IMR-90 (cell line): ENCODE measurements around the gene STX8. TPM values are rescaled to one million over a fixed set of nuclear protein-coding genes. Genes with fewer than 3 reads are reported as not detected.

Source experiments
- ATAC-seq: fragments of 200-7000 bp; cut with Tn5 transposase; 2 replicates; pipeline ENCODE4 v1.9.1; 2020; ENCODE audit warnings: low read depth, mild to moderate bottlenecking, moderate library complexity
- BruUV-seq: library from RNA; stranded (reverse); fragments of 400-500 nt; replicated peaks from 2 replicates; lab custom pipeline; 2021; lab: Mats Ljungman, UMichigan
- CTCF ChIA-PET: fragments of 300-600 bp; formaldehyde crosslinking; extraction: SDS; loops from one replicate; lab custom pipeline; 2021; ENCODE audit warnings: antibody characterized with exemption; lab: Yijun Ruan, JAX
- POLR2A ChIA-PET: fragments of 300-600 bp; sonication (Branson Sonifier 250); formaldehyde crosslinking; loops from one replicate; lab custom pipeline; 2022; ENCODE audit warnings: antibody characterized with exemption; ENCODE audit not compliant: unreplicated experiment; lab: Charles Lee
- DNase-seq: peaks from one replicate; pipeline ENCODE4 v3.0.0; 2013
- H2AFZ ChIP-seq: replicated peaks from 2 replicates; pipeline ENCODE3; 2013; ENCODE audit warnings: low read length, mild to moderate bottlenecking; ENCODE audit not compliant: poor library complexity
- H2AK5ac ChIP-seq: 2 replicates; pipeline ENCODE4 v1.6.1; 2013; ENCODE audit warnings: low read depth, low read length, inconsistent platforms
- H2AK9ac ChIP-seq: replicated peaks from 2 replicates; pipeline ENCODE3; 2013; ENCODE audit warnings: mild to moderate bottlenecking, low read depth, low read length, moderate library complexity; ENCODE audit not compliant: poor library complexity
- H2BK120ac ChIP-seq: 2 replicates; pipeline ENCODE4 v1.6.1; 2013; ENCODE audit warnings: low read depth, low read length, inconsistent platforms
- H2BK15ac ChIP-seq: 3 replicates; pipeline ENCODE4 v1.6.1; 2013; ENCODE audit warnings: low read depth, low read length, inconsistent platforms
- H2BK20ac ChIP-seq: 2 replicates; pipeline ENCODE4 v1.6.1; 2013; ENCODE audit warnings: low read depth, mild to moderate bottlenecking, inconsistent platforms, low read length, moderate library complexity
- H2BK5ac ChIP-seq: 2 replicates; pipeline ENCODE4 v1.6.1; 2013; ENCODE audit warnings: mild to moderate bottlenecking, low read depth, low read length, inconsistent platforms; ENCODE audit not compliant: poor library complexity, severe bottlenecking
- H3K14ac ChIP-seq: replicated peaks from 2 replicates; pipeline ENCODE4 v1.6.1; 2013; ENCODE audit warnings: low read depth, low read length, inconsistent platforms
- H3K18ac ChIP-seq: 2 replicates; pipeline ENCODE4 v1.6.1; 2013; ENCODE audit warnings: low read depth, low read length, control low read depth
- H3K23ac ChIP-seq: 2 replicates; pipeline ENCODE4 v1.6.1; 2013; ENCODE audit warnings: low read depth, low read length, inconsistent platforms
- H3K27ac ChIP-seq: 2 replicates; pipeline ENCODE4 v1.5.1; 2013; ENCODE audit warnings: mild to moderate bottlenecking, control low read depth, low read length; ENCODE audit not compliant: insufficient read depth
- H3K27me3 ChIP-seq: 2 replicates; pipeline ENCODE4 v1.6.1; 2013; ENCODE audit warnings: low read length; ENCODE audit not compliant: control insufficient read depth, insufficient read depth
- H3K36me3 ChIP-seq: 2 replicates; pipeline ENCODE4 v1.6.1; 2013; ENCODE audit warnings: low read length, mixed read lengths; ENCODE audit not compliant: control insufficient read depth, insufficient read depth
- H3K4ac ChIP-seq: 2 replicates; pipeline ENCODE4 v1.6.1; 2013; ENCODE audit warnings: low read depth, low read length, inconsistent platforms
- H3K4me1 ChIP-seq: 2 replicates; pipeline ENCODE4 v1.6.1; 2013; ENCODE audit warnings: low read length, mixed read lengths; ENCODE audit not compliant: control insufficient read depth, insufficient read depth
- H3K4me2 ChIP-seq: 2 replicates; pipeline ENCODE4 v1.6.1; 2013; ENCODE audit warnings: low read depth, mild to moderate bottlenecking, control low read depth, low read length, moderate library complexity
- H3K4me3 ChIP-seq: 2 replicates; pipeline ENCODE4 v1.5.1; 2013; ENCODE audit warnings: low read depth, mild to moderate bottlenecking, control low read depth, low read length, moderate library complexity; ENCODE audit not compliant: insufficient read depth
- H3K56ac ChIP-seq: 2 replicates; pipeline ENCODE4 v1.6.1; 2013; ENCODE audit warnings: low read length, inconsistent platforms; ENCODE audit not compliant: insufficient read depth; ENCODE audit errors: extremely low read depth
- H3K79me1 ChIP-seq, 2 experiments: 2 replicates each; pipeline ENCODE4 v1.6.1; 2013; ENCODE audit warnings: low read length in 2 of 2, inconsistent platforms in 1 of 2, low read depth in 1 of 2
- H3K9ac ChIP-seq: 2 replicates; pipeline ENCODE4 v1.6.1; 2013; ENCODE audit warnings: low read depth, low read length, control low read depth
- H3K9me1 ChIP-seq: 2 replicates; pipeline ENCODE4 v1.6.1; 2013; ENCODE audit warnings: low read length, inconsistent platforms; ENCODE audit not compliant: insufficient read depth
- H3K9me3 ChIP-seq: 2 replicates; pipeline ENCODE4 v1.6.1; 2013; ENCODE audit warnings: low read length; ENCODE audit not compliant: control insufficient read depth, insufficient read depth
- H4K20me1 ChIP-seq: 2 replicates; pipeline ENCODE4 v1.6.1; 2013; ENCODE audit warnings: low read length, inconsistent platforms; ENCODE audit not compliant: insufficient read depth
- H4K5ac ChIP-seq: 2 replicates; pipeline ENCODE4 v1.6.1; 2013; ENCODE audit warnings: mild to moderate bottlenecking, low read depth, low read length, control low read depth
- H4K8ac ChIP-seq, 2 experiments: 2 replicates each; pipeline ENCODE4 v1.6.1; 2013; ENCODE audit warnings: low read depth in 2 of 2, low read length in 2 of 2, control low read depth in 1 of 2, inconsistent platforms in 1 of 2
- H4K91ac ChIP-seq: 2 replicates; pipeline ENCODE4 v1.6.1; 2013; ENCODE audit warnings: low read depth, low read length, inconsistent platforms; ENCODE audit not compliant: insufficient read depth
- CEBPB ChIP-seq: IDR thresholded peaks from 2 replicates; pipeline ENCODE4 v1.6.1; 2012; ENCODE audit warnings: low read depth, low read length, improper control_type of control experiment
- CHD1 ChIP-seq: IDR thresholded peaks from 2 replicates; pipeline ENCODE4 v1.6.1; 2012; ENCODE audit warnings: low read depth, low read length, improper control_type of control experiment
- ELK1 ChIP-seq: fragments of 150-350 bp; IDR thresholded peaks from 2 replicates; pipeline ENCODE4 v1.6.1; 2016; ENCODE audit warnings: low read depth, mild to moderate bottlenecking, low read length, moderate library complexity, borderline replicate concordance
- MAZ ChIP-seq: IDR thresholded peaks from 2 replicates; pipeline ENCODE4 v1.6.1; 2012; ENCODE audit warnings: low read depth, mild to moderate bottlenecking, low read length, improper control_type of control experiment, moderate library complexity, borderline replicate concordance
- MXI1 ChIP-seq: IDR thresholded peaks from 2 replicates; pipeline ENCODE4 v1.6.1; 2012; ENCODE audit warnings: low read depth, mild to moderate bottlenecking, low read length, moderate library complexity, borderline replicate concordance
- NFE2L2 ChIP-seq: fragments of 150-350 bp; IDR thresholded peaks from 2 replicates; pipeline ENCODE4 v1.6.1; 2016; ENCODE audit warnings: low read depth, mild to moderate bottlenecking, low read length
- RAD21 ChIP-seq: IDR thresholded peaks from 2 replicates; pipeline ENCODE4 v1.6.1; 2012; ENCODE audit warnings: low read length, improper control_type of control experiment
- RCOR1 ChIP-seq: IDR thresholded peaks from 2 replicates; pipeline ENCODE4 v1.6.1; 2012; ENCODE audit warnings: mild to moderate bottlenecking, low read length, improper control_type of control experiment; ENCODE audit not compliant: insufficient replicate concordance
- USF2 ChIP-seq: fragments of 150-350 bp; IDR thresholded peaks from 2 replicates; pipeline ENCODE4 v1.6.1; 2017; ENCODE audit warnings: mild to moderate bottlenecking, antibody characterized with exemption, low read length, low read depth
- whole genome bisulfite sequencing, 2 experiments: methylation state at CpG; one replicate each; pipeline versions ENCODE4 v1.1.5 to v1.1.7; 2013; ENCODE audit warnings: missing lambda C conversion rate in 2 of 2; ENCODE audit not compliant: insufficient read length in 1 of 2; ENCODE audit errors: extremely low coverage in 2 of 2; 5-methylcytosine and 5-hydroxymethylcytosine counted together
- dilution Hi-C: fragments of 300-500 bp; cut with HindIII; formaldehyde crosslinking; loops from one replicate; pipeline ENCODE4 v1.14.3; 2018; ENCODE audit warnings: low sequenced_read_pairs; ENCODE audit not compliant: unreplicated experiment
- in situ Hi-C: fragments of 300-500 bp; cut with MboI; formaldehyde crosslinking; loops from 3 replicates; pipeline ENCODE4 v1.14.3; 2019; ENCODE audit warnings: low sequenced_read_pairs, inconsistent platforms, mixed read lengths
- intact Hi-C: fragments of 100-400 bp; cut with micrococcal nuclease; formaldehyde crosslinking; loops from 2 replicates; pipeline ENCODE4 v1.10.0; 2022
- polyA plus RNA-seq, 3 experiments: library from polyadenylated mRNA; depleted of rRNA; stranded (reverse); fragments of >200 nt; gene quantifications; 2 replicates each; pipeline ENCODE4 v1.2.3, GENCODE V29; 2012; ENCODE audit warnings: low replicate concordance in 1 of 3
- total RNA-seq: library from RNA; depleted of rRNA; stranded (reverse); fragments of >200 nt; gene quantifications from 2 replicates; pipeline ENCODE4 v1.2.3, GENCODE V29; 2012

STX8 gene
- total and polyA plus RNA-seq, 2 of the 4 experiments (the other 2 are of a cell fraction), result 26.5 to 47.0 TPM

- no peaks in the 10 kb centered on the region for H3K79me1 ChIP-seq
- 60% methylated on average over 2 of the region's 8 CpGs; no CpG with 5 or more reads in 1 of the 2 experiments for WGBS, 2 experiments
- H3K4ac ChIP-seq, result no peak overlapping the region
- H3K27me3 ChIP-seq, result no peaks in the 10 kb centered on the region
- H2BK15ac ChIP-seq, result no peak overlapping the region
- no peak overlapping the region for H3K27ac ChIP-seq
- CTCF ChIA-PET, result no interaction called here
- POLR2A ChIA-PET, result no interaction called here
- H3K23ac ChIP-seq, result no peak overlapping the region
- no peaks in the 10 kb centered on the region for H3K36me3 ChIP-seq
- in situ Hi-C loops, result no loop called here
- H2BK5ac ChIP-seq, result no peak overlapping the region
- no peak overlapping the region for H2AK5ac ChIP-seq
- peak overlapping the region; percentile 21 for H2AFZ ChIP-seq
- ATAC-seq (no peak), DNase-seq (no peak)
- H3K4me2 ChIP-seq, result no peak overlapping the region
- H3K56ac ChIP-seq, result no peak overlapping the region
- no peak overlapping the region for H4K5ac ChIP-seq
- H3K18ac ChIP-seq, result no peak overlapping the region
- H3K14ac ChIP-seq, result no peak overlapping the region
- TF ChIP-seq ELK1, result no peak
- TF ChIP-seq RAD21, result no peak
- TF ChIP-seq MXI1, result no peak
- TF ChIP-seq NFE2L2, result no peak
- no peak for TF ChIP-seq RCOR1
- no peak for TF ChIP-seq MAZ
- TF ChIP-seq CHD1, result no peak
- TF ChIP-seq CEBPB, result no peak
- no peak for TF ChIP-seq USF2
- H3K9me3 ChIP-seq, result no peaks in the 10 kb centered on the region
- H3K4me1 ChIP-seq, result peaks cover 3% of the 10 kb centered on the region; the same call in 1 of the 2 replicates
- H4K91ac ChIP-seq, result no peak overlapping the region
- intact Hi-C loops, result no loop called here
- dilution Hi-C loops, result no loop called here
- no TSS peak for BruUV-seq
- H2AK9ac ChIP-seq, result no peak overlapping the region
- H2BK20ac ChIP-seq, result no peak overlapping the region
- no peak overlapping the region for H3K4me3 ChIP-seq
- no peaks in the 10 kb centered on the region for H4K20me1 ChIP-seq
- H2BK120ac ChIP-seq, result no peak overlapping the region
- H3K9ac ChIP-seq, result no peak overlapping the region
- no peaks in the 10 kb centered on the region for H3K9me1 ChIP-seq
- H4K8ac ChIP-seq, result no peak overlapping the region
Measured at GRCh38 chr17:9223531-9223930, 352.1 kb downstream of the STX8 start.
